GM21526 (cell line): Measurements from ENCODE around the gene KRR1.
A peak's percentile ranks its signal among the peaks of the same experiment; 100 is the strongest.
"Not testable (repeated sequence)": the region's sequence is repeated elsewhere in the genome, so short reads cannot be mapped to it uniquely, and the experiment has no call there.

Experiments used
- ATAC-seq: cut with Tn5 transposase; IDR thresholded peaks from one replicate; pipeline ENCODE4 v1.9.1; 2021; ENCODE audit warnings: moderate library complexity; ENCODE audit not compliant: unreplicated experiment, low FRiP score

KRR1 gene

DNA sequence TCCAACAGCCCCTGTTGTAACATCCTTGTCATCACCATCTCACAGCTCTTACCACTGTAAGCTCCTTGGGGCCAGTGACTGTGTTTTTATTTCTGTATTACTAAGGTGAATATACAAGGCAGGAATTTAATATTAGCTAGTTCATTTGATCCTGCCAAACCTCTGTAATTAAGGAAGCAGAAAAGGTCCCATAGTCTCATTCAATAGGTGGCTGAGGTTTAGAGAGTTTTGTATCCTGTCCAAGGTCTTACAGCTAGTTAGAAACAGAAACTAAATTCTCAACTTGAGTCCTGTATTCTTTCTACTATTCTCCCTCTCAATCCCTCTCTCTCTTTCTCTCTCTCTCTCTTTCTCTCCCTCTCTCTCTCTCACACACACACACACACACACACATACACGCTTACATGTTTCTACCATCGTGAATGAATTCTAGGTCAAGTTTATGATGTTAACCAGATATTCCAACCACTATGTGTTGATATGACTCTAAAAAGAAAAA is 31.4 kb downstream of the KRR1 start:
- ATAC-seq = peak; percentile 36

DNA sequence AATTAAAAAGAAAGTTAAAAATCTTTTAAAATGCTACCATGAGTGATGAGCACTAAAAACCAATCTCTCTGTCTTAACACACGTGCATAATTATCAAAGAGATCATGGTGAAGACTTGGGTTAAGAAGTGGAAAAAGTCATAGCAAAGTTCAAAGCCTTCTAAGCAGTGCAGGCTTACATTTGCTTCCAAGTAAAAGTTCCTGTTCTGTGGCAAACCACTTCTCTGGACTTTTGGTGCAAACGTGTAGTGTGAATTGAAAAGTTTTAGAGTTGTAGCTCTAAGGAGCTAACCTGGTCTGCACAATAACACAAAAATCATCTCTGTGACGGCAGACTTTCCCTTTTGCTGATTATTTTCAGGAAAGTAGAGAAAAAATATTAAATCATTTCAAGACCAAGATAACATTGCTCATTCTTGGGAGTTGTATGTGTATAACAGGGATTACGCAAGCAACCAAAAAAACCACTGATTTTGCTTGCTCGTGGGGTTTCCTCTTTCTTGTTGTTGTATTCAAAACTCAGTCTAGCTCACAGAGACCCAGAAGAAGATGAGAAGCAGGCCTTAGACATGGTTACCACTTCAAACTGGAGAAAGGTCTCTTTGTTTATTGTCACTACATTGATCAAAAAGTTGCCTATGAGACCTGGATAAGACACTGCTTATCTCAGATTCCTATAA is 33.2 kb downstream of the KRR1 start:
- ATAC-seq = no peak

GRCh38 chr12:75477137-75477536 is 34.3 kb downstream of the KRR1 start:
- ATAC-seq = no peak

- no peak for ATAC-seq
Measured at GRCh38 chr12:75476071-75476470, 35.3 kb downstream of the KRR1 start.

DNA sequence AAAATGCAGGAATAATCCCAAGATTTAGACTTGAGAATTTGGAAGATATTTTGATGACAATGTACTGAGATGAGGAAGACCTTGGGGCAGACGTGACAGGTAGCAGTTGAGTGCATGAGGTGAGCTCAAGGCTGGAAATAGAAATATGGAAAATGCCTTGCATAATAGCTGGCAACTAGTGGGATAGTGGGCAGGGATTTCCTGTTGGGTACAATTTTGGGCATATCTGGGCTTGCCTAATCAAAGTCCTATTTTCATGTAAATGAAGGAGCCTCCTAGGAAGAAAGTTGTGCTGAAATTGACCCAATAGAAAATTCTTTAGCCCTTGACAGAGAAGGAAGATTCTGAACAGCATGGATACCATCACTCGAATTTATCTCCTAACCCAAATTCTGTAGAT is 37.3 kb downstream of the KRR1 start:
- ATAC-seq = no peak

- ATAC-seq = peak; percentile 73
Measured at GRCh38 chr12:75471902-75472890, 39.2 kb downstream of the KRR1 start.

DNA sequence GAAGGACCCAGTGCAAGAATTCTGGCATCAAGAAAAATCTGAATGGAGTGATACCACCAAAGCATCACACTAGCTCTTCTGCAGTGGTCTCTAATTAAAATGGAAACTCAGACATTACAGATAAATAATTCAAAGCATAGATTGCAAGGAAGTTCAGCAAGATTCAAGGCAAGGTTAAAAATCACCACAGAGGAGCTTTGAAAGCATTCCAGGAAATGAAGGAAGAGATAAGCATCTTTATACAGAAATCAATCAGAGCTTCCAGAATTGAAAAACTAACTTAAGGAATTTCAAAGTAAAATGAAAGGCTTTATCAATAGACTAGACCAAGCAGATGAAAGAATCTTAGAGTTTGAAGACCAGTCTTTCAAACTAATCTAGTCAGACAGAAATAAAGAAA is 51.2 kb downstream of the KRR1 start:
- no peak for ATAC-seq

DNA sequence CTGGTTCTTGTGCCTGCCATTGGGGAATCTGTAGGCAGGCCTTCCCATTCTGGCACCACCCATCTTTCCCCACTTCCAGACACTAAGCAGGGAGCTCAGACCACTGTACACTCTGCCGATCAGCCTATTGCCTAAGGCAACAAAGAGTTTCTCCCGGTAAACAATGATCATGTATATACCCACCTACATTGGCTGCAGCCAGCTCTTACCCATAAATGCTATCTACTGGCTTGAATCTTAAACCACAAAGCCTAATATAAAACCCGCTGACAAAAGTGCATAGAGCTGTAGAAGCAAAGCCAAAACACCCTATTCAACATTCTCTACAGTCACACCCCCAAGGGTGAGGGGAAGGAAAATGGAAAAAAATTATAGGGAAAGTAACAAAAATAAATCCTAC is 51.7 kb downstream of the KRR1 start:
- no peak for ATAC-seq

DNA sequence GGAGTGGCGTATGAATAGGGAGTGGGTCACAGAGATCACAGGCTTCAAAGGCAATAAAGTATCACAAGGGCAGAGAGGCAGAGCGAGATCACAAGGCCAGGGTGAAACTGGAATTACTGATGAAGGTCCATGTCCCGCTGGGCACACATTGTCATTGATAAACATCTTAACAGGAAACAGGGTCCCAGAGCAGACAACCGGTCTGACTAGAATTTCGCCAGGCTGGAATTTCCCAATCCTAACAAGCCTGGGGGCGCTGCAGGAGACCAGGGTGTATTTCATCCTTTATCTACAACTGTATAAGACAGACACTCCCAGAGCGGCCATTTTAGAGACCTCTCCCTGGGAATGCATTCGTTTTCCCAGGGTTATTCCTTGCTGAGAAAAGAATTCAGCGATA is 53.5 kb downstream of the KRR1 start:
- ATAC-seq = not testable (repeated sequence)

DNA sequence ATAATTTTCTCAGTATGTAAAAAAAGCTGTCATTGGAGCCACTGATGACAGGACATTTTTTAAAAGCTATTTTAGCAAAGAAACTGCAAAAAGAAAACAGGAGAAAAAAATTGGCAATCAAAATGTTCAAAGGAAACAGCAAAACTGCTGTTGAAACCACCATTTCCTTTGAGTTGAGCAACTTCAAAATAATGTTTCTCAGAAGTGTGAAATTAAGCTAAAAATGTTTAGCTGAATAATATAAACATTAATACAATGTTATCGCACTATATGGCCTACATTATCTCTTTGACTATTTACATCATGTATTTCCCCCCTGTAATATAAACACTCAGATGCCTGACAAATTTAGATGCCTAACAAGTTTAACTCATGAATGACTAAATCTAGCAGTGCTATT is 54.2 kb downstream of the KRR1 start:
- no peak for ATAC-seq

DNA sequence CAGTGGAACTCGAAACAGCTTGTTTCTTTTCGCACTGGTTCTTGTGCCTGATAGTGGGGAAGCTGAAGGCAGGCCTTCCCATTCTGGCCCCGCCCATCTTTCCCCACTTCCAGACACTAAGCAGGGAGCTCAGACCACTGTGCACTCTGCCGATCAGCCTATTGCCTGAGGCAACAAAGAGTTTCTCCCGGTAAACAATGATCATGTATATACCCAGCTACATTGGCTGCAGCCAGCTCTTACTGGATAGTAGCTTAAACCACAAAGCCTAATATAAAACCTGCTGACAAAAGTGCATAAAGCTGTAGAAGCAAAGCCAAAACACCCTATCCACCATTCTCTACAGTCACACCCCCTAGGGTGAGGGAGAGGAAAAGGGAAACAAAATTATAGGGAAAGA is 55.6 kb downstream of the KRR1 start:
- ATAC-seq = no peak

GRCh38 chr12:75452675-75453330 is 58.6 kb downstream of the KRR1 start:
- ATAC-seq = no peak

- no peak for ATAC-seq
Measured at GRCh38 chr12:75447691-75448393, 63.6 kb downstream of the KRR1 start.

GRCh38 chr12:75446857-75447256 is 64.6 kb downstream of the KRR1 start:
- no peak for ATAC-seq

GRCh38 chr12:75445137-75445507 is 66.3 kb downstream of the KRR1 start:
- ATAC-seq = not testable (repeated sequence)

DNA sequence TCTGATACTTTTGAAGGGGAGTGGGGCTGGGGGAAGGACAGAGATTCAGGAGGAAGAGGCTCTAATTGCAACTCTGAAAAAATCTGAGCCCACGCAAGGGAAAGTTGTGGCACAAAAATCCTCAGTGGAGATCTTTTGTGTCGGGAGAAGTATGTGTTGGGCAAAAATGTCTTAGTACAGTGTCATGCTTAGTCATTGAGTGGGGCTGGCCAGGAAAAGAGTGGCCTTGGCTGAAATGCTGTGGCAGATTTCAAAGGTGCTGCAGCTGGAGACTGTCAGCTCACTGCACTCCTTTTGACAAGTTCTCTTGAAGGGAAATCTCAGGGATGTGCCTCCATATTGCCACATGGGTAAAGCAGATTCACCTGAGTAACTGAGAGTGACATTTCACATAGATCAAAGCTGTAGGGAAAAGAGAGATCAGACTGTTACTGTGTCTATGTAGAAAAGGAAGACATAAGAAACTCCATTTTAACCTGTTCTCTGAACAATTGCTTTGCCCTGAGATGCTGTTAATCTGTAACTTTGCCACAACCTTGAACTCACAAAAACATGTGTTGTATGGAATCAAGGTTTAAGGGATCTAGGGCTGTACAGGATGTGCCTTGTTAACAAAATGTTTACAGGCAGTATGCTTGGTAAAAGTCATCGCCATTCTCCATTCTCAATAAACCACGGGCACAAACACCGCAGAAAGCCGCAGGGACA is 66.8 kb downstream of the KRR1 start:
- no peak for ATAC-seq

DNA sequence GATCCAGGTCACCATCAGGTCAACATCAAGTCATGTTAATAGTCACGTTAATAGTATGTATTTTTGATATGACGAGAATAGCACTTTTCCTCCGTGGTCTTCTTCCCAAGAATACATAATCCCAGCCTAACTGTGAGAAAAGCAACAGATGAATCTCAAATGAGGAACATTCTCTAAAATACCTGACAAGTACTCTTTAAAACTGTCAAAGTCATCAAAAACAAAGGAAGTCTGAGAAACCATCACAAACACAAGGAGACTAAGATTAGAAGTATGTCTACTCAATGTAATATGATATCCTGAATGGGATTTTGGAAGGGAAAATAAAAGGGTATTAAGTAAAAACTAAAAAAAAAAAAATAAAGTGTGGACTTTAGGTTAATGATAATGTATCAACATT is 67.7 kb downstream of the KRR1 start:
- no peak for ATAC-seq

DNA sequence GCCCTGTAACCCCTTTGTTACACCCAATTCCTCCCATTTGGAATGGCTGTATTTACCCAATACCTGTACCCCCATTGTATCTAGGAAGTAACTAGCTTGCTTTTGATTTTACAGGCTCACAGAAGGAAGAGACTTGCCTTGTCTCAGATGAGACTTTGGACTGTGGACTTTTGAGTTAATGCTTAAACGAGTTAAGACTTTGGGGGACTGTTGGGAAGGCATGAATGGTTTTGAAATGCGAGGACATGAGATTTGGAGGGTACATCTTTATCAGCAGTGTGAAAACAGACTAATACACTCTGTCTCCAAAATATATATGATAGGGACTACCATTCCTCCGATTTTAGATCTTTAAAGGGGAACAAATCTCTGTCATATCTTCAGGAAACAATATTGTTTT is 69.0 kb downstream of the KRR1 start:
- not testable (repeated sequence) for ATAC-seq

DNA sequence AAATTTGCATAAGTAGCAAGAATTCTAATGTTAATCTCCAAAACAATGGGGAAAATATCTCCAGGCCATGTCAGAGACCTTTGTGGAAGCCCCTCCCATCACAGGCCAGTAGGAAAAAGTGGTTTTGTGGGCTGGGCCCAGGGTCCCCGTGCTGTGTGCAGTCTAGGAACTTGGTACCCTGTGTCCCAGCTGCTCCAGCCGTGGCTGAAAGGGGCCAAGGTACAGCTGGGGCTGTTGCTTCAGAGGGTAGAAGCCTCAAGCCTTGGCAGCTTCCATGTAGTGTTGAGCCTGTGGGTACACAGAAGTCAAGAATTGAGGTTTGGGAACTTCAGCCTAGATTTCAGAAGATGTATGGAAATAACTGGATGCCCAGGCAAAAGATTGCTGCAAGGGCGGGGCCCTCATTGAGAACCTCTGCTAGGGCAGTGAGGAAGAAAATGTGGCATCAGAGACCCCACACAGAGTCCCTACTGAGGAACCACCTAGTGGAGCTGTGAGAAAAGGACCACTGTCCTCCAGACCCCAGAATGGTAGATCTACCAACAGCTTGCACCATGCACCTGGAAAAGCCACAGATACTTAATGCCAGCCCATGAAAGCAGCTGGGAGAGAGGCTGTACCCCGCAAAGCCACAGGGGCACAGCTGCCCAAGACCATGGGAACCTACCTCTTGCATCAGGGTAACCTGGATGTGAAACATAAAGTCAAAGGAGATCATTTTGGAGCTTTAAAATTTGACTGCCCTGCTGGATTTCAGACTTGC is 69.5 kb downstream of the KRR1 start:
- ATAC-seq = not testable (repeated sequence)
